GM18520 (cell line): ENCODE data around the gene SH2D2A.

ENCODE experiments used
- ATAC-seq: cut with Tn5 transposase; IDR thresholded peaks from one replicate; pipeline ENCODE4 v1.9.1; 2021; ENCODE audit not compliant: unreplicated experiment

The SH2D2A gene

DNA sequence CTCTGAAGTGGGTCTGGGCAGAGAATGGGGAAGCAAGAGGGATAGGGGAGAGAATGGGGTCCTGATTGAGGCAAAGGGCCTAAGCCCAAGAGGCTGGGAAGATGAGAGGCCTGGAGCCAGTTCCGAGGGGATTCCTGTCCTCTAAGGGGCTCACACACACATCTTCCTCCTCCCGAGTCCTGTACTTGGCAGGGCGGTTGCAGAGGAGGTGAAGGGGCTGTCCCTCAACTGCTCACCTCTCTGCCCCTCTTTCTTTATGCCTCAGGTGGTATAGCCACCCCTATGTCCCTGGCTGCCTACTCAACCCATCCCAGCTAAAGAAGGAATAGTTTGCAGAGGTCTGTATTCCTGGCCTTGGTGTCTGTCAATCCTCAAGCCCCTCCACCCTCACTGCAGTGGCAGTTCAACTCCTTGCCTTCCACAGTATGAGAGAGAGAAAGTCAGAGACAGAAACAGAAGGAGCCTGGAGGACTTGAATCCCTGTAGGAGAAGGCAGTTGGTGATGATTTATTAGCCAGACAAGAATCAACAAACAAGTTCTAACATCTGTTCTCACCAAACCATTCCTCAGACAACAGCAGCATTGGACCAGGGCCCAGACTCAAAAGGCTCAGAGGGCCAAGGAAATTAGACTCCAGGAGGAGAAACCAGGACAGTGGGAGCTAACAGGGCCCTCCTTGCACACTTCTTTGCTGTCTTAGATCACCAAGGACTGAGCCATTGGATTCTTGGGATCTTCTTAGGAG lies 10.7 kb downstream of the SH2D2A start:
- ATAC-seq = no peak

DNA sequence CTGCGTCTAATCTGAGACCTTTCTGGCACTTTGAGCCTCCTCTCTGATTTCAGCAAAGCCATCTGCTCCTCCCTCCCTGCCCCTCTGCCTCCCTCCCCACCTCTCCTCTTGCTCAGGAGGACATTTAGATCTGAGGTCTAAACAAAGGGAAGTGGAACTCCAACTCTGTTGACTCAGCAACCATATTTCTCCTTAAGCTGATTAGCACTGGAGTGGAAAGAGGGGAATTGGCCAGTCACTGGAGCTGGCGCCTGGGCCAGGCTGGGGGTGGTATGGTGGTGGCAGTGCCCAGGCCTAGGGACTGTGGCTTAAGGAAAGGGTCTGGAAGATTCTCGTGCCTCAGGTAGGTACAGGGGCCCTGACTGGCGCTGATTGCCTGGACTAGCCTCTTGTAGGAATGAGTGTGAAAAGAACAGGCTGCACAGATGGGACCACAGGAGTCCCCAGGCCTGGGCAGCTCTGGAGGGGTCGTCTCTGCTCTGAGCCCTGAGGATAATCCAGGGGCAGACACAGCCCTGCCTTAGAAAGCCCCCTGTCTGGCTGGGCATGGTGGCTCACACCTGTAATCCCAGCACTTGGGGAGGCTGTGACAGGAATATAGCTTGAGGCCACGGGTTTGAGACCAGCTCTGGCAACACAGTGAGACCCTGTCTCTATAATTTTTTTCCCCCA lies 11.9 kb downstream of the SH2D2A start:
- no peak for ATAC-seq

DNA sequence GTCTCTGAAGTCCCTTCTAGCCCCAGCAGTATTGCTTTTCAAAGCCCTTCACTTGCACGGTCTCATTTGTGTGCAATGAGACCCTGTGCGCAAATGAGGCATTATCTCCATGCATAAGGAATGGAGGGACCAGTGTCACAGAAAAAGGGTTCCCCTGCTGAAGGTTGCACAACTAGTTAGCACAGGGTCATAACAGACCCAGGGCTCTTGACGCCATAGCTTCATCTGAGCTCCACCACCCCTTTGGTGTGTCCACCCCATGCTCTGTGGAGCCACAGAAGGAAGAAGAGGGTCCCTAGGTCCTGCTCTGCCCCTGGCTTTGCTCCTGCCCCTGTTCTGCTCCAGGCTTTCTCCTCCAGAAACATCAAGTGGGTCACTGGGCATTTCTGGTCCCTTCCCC lies 12.6 kb downstream of the SH2D2A start:
- ATAC-seq = no peak

DNA sequence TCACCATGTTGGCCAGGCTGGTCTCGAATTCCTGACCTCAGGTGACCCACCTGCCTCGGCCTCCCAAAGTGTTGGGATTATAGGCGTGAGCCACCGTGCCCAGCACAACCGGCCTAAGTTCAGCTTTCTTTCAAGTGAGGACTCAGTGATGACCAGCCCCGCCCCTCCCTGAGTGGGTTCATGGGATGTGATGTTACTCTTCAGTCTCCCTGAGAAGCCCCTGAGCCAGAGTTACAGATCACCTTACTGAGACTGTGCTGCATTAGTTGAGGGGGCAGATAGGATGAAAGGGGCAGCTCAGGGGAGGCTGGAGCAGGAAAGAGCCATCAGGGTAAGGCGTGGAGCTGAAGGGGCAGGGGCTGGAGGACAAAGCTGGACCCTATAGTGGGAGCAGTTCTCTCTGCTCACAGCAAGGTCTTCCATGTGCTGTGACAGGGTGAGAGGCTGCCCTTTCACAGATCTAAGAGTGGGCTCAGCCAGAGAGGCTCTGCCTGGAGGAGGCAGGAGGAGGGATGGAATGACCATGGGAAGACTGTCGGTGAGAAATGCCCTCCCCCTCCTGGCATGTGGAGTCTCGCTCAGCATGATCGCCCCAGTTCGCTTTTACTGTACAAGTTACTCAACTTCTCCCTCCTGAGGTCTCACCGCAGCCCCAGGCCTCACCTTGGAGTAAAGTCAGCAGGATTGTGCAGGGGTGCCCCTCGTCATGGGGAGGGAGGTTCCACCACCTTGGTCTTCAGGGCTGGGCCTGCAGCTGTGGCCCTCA lies 13.4 kb downstream of the SH2D2A start:
- ATAC-seq = no peak

DNA sequence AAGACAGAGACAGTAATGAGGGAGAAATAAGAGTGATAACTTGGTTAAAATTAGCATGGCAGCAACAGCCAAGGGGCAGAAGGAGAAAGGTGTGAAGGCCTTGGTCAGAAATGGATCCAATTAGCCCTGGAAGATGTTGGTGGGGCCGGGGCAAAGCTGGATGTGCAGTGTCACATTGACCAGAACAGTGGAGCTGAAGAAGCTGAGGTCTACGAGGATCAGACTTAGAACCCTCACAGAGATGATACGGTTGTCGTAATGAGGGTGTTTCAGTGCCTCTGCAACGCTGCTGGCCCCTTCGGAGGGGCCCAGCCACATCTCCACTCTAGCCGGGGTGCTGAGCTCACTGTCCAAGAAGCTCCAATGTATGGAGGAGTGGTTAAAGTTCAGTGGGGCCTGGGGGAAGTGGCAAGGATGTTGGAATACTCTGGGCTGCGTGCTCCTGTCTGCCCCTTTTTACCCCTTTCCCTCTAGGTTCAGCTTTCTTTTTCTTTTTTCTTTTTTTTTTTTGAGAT lies 14.2 kb downstream of the SH2D2A start:
- no peak for ATAC-seq

DNA sequence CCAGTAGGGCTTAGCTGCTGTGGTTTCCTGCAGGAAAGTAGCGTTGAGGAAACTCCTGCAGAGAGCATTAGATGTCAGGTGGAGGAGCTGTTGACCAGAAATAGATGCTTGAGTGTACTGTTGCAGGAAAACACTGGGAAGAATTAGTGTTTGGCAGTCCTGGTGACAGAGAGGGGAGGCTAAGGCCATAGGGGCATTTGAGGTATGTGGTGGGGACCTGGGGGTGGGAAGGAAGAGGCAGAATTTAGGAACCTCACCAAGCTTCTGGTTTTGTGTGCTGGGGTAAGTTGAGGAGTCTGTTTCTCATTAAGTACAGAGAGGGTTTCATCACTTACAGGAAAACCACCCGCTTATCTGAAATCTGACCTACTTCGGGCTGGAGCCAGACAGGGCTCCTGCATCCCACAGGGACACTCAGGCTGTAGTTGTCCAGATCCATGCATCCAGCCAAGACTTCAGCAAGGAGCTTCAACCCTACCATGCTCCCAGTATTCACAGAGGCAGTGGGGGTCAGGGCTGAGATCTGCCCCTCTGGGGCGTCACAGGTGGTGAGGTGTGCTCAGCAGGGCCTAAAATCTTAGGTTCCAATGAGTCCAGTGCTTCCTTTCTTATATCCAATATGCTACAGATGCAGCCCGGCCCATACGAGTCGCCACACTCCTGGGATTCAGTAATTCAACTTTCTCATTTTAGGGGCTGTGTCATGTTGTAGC lies 15.1 kb downstream of the SH2D2A start:
- ATAC-seq = no peak

DNA sequence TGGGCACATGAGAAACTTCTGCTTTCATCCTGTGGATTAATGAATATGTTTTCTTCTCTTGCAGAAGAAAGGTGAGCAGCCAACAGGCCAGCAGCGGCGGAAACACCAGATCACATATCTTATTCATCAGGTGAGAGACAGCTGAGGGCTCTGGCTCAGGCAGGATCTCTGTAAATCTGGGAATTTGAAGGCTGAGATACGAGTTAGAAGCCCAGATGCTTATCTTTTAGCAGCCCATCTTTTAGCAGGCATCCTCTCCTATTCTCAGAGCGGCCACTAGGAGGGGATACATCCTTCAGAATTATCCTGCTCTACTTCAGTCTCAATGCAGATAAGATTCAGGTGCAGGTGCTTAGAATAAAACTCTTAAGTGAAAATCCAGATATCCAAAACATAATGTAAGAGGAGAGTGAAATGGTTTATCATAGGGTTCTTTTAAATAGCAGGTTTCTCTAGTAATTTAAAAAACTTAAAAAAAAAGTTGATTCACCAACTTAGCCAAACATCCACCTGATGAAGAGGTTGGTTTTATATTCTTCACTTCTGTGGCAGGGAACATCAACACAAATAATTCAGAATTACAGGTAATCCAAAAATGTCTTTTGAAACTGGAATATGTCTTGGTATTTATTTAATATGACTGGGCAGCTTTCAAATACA lies 19.3 kb downstream of the SH2D2A start:
- no peak for ATAC-seq

DNA sequence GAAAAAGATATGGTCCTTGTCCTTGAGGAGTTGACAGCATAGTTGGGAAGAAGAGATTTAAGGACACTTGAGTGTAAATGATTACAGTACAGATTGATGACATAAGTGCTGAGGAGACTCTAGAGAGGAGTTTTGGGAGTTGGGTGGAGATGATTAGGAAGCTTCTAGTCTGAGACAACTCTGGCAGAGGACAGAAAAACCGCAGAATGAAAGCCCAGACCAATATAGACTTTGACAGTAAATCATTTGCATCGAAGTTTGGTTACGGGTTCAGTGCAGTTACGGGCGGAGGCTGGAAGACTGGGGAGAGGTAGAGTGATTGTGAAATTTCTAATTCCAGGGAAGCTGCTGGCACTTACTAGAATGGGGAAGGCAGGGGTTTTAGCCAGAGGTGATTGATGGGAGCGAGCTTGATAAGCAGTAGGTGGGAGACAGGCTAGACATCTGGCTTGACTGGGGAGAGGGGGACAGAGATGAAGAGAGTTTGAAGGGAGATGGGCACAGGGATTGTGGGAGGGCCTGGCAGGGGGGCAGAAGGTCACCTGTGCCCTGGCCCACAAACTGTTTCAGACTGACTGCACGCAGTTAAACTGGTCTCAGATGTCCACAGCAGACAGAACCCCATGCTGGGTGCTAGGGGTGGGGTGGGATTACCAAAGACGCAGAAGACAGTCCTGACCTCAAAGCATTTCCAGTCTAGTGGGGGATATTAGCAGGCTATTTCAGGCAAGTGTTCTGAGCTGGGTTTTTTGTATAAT lies 20.1 kb downstream of the SH2D2A start:
- no peak for ATAC-seq

DNA sequence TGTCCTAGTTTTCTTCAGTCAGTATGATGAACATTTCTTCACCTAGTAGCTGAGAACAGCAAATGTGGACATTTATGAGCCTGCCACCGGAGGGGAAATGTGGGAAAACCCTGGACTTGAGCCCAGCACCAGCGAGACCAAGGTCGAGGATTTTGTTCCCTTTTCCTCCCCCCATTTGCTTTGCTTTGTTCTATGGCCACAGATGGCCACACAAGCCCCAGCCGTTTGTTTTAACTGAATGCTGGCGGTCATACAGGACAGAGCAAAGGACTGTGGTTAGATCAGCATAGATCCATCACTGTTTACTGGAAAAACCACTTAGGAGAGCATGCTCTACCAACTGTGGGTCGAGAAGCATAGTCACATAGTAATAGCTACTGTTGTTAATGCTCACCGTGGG lies 20.9 kb downstream of the SH2D2A start:
- ATAC-seq = no peak

DNA sequence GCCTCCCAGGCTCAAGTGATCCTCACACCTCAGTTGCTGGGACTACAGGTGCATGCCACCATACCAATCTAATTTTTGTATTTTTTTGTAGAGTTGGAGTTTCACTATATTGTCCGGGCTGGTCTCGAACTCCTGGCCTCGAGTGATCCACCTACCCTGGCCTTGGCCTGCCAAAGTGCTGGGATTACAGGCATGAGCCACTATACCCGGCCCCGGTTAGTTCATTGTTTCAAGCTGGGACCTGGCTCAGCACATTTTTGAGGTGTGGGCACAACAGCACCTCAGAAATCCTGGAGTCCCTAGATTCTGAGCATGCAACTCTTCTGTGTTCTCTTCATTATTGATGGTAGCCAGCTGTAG lies 21.3 kb downstream of the SH2D2A start:
- no peak for ATAC-seq

DNA sequence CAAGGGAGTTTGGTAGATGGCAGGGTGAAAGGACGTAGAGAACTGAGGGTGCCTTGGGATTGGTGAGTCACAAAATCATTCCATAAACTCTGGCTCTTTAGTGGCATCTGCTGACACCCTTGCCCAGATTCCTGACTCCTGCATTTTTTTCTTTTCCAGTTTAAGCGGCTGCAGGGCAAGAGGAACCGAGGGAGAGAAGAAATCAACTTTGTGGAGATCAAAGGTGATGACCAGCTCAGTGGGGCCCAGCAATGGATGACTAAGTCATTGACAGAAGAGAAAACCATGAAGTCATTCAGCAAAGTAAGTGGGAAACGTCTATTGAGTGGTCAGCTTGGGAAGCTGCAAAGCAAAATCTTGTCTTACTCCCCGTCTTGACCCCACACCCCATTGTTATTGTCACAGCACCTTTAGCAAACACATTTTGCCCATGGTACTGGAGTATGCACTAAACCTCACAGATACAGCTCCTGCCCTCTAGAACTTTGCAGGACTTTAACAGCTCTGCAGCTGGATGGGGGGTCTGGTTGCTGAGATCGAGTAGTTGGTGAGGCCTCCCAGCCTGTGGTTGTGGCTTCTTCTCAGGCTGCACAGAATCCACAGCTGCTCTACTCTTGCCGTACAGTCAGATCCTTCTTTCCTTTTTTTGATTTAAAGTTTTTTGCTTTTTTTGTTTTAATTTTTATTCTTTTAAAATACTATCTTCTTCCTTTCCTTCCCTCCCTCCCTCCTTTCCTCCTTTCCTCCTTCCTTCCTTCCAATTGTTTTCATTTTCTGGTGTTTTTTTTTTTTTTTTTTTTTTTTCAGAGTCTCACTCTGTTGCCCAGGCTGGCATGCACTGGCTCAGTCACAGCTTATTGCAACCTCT lies 21.9 kb downstream of the SH2D2A start:
- ATAC-seq = no peak

DNA sequence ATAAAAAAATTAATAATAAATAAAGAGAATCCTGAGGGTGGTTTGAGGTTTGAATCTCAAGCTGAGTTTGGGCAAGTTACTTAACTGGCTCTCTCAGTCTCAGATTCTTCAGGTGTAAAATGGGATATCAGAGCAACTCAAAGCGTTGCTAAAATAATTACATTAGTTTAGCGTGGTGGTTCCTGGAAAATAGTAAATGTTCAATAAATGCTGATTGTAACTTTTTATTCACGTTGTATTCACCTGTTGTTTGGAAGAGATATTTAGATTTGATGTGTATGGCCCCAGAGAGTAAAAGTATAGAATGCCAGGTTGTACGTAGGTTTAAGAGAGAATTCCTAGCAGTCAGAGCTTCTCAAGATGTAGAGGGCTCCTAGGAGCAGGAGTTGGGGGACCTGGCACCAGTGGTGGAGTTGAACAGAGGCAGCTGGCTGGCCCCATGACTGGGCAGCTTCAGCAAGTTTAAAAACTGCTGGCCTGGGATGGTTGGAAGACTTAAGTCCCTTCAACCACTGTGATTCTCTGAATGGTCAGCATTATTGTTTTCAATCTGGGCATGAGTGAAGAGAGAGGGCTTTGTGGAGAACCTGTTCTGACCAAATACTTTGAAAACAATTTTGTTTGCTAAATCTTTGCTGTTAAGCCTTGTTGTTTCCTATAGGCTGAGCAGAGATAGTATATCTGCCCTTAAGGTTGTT lies 26.9 kb downstream of the SH2D2A start:
- no peak for ATAC-seq

DNA sequence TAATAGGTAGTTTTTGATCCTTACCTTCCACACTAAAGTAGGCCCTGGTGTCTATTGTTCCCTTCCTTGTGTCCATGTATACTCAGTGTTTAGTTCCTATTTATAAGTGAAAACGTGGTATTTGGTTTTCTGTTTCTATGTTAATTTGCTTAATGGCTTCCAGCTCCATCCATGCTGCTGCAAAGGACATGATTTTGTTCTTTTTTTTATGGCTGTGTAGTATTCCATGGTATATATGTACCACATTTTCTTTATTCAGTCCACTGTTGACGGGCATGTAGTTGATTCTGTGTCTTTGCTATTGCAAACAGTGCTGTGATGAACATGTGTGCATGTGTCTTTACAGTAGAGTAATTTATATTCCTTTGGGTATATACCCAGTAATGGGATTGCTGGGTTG lies 28.5 kb downstream of the SH2D2A start:
- no peak for ATAC-seq

DNA sequence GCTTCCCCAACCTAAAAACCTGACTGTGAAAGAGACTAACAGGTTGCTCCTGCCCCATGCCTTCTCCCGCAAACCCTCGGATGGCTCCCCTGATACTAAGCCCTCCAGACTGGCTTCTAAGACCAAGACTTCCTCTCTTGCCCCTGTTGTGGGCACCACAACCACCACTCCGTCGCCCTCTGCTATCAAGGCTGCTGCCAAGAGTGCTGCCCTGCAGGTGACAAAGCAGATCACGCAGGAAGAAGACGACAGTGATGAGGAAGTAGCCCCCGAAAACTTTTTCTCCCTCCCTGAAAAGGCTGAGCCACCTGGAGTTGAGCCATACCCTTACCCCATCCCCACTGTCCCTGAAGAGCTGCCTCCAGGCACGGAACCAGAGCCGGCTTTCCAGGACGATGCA lies 30.0 kb downstream of the SH2D2A start:
- no peak for ATAC-seq

DNA sequence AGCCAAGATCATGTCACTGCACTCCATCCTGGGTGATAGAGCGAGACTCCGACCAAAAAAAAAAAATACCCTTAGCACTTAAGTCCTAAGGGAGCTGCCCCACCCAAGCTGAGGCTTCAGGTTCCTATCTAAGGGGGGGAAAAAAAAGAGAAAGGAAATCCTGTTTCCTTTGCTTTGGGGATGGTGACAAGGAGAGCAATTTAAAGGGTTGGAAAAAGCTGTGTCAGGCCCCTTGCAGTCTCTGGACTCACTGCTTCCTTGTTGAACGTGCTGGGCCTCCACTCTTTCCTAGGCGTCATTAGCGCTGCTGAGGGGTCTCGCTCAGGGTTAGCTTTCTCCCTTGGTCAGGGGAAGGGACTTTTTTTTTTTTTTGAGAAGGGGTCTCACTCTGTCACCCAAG lies 31.2 kb downstream of the SH2D2A start:
- no peak for ATAC-seq

DNA sequence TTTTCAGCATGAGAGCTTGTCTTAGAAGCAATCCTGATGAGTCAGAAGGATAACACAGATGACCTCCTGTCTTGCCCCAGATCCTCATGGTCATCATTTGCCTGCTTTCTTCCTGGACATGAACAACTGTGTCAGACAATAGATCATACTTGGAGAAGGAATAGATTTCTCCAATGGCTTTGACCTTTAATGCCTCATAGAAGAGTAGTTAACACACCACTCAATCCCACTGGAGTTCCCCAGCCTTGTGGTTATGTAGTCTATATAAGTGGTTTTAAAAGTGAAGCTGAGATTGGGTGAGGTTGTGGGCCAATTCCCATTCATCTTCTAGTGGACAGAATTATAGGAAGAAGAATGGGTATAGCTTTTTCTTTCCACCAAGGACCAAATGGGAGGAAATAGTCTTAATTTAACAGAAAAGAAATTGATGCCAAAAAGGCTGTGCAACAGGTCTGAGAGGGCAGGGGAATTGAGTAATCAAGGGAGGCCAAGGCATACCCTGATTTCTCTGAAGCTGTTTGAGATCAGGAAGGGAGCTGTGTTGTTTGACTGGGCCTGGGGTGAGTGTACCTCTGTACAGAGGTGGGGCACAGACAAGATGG lies 35.0 kb downstream of the SH2D2A start:
- ATAC-seq = no peak

DNA sequence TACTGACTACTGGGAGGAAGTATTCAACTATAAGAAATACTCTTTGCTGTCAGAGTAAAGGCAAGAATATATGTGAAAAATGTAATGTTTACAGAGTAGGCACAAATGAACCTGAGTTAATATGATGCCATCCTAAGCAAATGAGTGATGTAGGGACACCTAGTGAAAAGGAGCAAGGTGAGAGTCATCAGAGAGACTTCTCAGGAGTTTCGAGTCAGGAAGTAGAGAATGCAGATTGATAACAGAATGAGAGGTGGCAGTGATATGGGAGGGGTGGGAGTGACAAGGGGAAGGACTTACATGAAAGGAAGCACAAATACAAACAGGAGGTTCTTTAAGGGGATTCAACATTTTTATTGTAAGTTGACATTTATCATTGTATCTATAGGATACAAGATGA lies 39.1 kb downstream of the SH2D2A start:
- ATAC-seq = no peak

DNA sequence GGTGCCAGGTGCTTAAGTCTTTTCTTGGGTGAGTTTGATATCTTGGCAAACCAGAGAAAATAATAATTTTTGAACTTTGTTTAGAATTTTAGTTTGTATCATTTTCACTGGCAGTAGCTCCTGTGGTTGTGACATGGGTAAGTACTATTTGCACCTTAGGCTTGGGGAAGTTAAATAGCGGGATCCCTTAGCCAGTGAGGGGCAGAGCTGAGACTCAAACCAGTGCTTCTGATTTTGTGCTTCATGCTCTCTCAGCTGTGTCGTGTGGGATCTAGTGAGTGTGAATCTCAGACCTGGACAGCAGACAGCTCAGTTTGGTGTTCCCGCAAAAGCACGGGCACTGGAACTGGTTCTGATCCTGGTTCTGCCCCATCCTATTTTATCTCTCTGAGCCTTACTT lies 39.7 kb downstream of the SH2D2A start:
- no peak for ATAC-seq
